Fibroblast of mammary gland (primary cell): ENCODE measurements around the gene GRK3.

Experiments used
- DNase-seq: peaks from one replicate; pipeline ENCODE4 v3.0.0-alpha.2; 2010; ENCODE audit warnings: low read depth
- H3K4me3 ChIP-seq: 2 replicates; pipeline ENCODE4 v1.5.1; 2011; ENCODE audit warnings: low read depth, mild to moderate bottlenecking, low read length, moderate library complexity; ENCODE audit not compliant: control insufficient read depth
- TF ChIP-seq, protein P1 (sequence below): conservative IDR thresholded peaks from 2 replicates; pipeline ENCODE4 v1.5.1; 2011; ENCODE audit warnings: low read depth, low read length, inconsistent platforms; ENCODE audit not compliant: control insufficient read depth, insufficient read depth

Gene GRK3

GRCh38 chr22:25628494-25628893, 64.0 kb downstream of the GRK3 start:
- DNase-seq = no peak
- no peak overlapping the region for H3K4me3 ChIP-seq
- TF ChIP-seq, protein P1, sequence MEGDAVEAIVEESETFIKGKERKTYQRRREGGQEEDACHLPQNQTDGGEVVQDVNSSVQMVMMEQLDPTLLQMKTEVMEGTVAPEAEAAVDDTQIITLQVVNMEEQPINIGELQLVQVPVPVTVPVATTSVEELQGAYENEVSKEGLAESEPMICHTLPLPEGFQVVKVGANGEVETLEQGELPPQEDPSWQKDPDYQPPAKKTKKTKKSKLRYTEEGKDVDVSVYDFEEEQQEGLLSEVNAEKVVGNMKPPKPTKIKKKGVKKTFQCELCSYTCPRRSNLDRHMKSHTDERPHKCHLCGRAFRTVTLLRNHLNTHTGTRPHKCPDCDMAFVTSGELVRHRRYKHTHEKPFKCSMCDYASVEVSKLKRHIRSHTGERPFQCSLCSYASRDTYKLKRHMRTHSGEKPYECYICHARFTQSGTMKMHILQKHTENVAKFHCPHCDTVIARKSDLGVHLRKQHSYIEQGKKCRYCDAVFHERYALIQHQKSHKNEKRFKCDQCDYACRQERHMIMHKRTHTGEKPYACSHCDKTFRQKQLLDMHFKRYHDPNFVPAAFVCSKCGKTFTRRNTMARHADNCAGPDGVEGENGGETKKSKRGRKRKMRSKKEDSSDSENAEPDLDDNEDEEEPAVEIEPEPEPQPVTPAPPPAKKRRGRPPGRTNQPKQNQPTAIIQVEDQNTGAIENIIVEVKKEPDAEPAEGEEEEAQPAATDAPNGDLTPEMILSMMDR = no peak

DNA sequence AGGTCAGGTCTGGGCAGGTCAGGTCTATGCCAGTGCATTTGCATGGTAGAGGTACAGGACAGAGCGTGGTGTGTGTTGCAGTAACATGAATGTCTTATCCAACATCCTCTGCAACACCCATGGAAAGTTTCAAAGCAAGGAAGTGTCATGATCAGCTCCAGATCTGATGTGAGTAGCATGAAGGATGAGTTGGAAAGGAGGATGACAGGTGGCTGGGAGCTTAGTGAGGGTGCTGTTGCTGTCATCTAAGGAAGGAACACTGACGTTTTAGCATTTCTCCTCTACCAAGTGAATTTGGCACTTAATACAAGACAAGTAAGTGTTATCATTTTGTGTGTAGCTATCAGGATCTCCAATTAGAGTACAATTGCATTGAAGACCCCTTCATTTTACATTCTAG, 65.1 kb downstream of the GRK3 start:
- no peak for DNase-seq
- TF ChIP-seq, protein P1 = no peak
- no peak overlapping the region for H3K4me3 ChIP-seq

DNA sequence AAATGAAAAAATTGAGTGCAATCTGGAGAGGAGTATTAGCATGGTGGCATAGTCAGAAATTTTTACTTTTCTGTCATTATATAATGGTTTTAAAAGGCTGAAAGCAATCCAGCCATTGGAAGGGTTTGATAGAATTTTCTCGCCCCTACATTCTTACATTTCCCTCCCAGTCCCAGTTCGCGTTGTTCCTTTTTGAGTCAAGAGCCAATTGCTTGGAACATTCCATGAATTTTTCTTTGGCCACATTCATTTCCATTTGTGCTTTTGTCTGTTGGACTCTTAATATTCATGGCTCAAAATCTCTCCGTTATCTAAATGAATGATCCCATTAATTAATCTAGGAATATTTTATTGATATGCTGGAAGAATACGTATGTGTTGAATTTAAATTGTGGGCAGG, 66.0 kb downstream of the GRK3 start:
- DNase-seq = peak; percentile 5
- no peak overlapping the region for H3K4me3 ChIP-seq
- TF ChIP-seq, protein P1 = no peak

GRCh38 chr22:25636323-25636722, 71.8 kb downstream of the GRK3 start:
- no peak for DNase-seq
- H3K4me3 ChIP-seq = no peak overlapping the region
- TF ChIP-seq, protein P1 = no peak

DNA sequence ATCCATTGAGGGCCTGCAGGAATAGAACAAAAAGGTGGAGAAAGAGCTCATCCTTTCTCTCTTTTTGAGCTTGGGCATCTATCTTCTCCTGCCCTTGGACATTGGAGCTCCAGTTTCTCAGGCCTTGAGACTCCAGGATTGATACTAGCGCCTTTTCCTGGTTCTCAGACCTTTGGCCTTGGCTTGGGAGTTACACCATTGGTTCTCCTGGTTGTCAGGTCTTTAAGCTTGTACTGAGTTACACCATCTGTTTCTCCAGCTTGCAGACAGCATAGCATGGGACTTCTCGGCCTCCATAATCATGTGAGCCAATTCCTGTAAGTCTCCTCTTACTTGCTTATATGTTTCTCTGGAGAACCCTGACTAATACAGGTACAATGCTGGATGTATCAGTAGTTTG, 72.6 kb downstream of the GRK3 start:
- TF ChIP-seq, protein P1 = no peak
- H3K4me3 ChIP-seq = no peak overlapping the region
- DNase-seq = no peak

- DNase-seq = no peak
- TF ChIP-seq, protein P1 = no peak
- no peak overlapping the region for H3K4me3 ChIP-seq
Observed at GRCh38 chr22:25637672-25638071, 73.2 kb downstream of the GRK3 start.

DNA sequence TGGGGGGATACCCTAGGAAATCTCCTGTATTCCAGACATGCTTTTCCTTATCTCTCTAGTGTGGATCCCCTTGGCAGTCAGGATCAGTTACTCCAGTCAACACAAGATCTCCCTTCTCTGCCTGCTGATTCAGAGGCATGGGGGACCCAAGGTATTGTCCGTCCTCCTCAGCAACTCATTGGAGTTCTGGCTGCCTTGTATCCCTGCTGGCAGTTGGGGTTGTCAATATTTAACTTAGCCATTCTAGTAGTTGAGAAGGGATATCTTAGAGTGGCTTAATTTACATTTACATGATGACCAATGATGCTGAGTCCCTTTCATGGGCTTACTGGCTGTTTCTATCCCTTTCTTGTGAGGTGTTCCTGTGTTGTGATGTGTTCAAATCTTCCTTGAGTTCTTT, 74.2 kb downstream of the GRK3 start:
- no peak overlapping the region for H3K4me3 ChIP-seq
- no peak for DNase-seq
- TF ChIP-seq, protein P1 = no peak
